HG03097 (cell line): ENCODE data around the gene DNAH14.
A peak's percentile ranks its signal among the peaks of the same experiment; 100 is the strongest.
"Not testable (repeated sequence)": the region's sequence is repeated elsewhere in the genome, so short reads cannot be mapped to it uniquely, and the experiment has no call there.

Experiments used
- ATAC-seq: cut with Tn5 transposase; IDR thresholded peaks from one replicate; pipeline ENCODE4 v1.9.1; 2021; ENCODE audit not compliant: unreplicated experiment, low FRiP score

The DNAH14 gene

DNA sequence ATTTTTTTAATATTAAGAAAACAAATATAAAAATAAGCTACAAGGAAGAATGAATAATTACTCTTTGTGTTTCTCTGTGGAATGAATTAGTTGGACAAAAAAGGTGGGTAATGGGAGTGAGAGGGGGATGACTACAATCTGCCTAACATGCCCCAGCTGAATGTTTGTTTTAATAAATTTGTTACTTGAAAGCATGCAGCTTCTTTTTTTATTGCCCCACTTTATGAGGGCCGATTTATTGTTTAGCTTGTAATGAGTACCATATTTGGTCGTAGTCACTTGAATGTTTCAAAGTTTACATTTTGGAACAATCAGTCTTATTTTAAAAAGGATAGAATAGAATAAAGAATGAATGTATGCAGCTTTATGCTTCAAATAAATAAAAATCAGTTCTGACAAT lies 301.0 kb downstream of the DNAH14 start:
- no peak for ATAC-seq

DNA sequence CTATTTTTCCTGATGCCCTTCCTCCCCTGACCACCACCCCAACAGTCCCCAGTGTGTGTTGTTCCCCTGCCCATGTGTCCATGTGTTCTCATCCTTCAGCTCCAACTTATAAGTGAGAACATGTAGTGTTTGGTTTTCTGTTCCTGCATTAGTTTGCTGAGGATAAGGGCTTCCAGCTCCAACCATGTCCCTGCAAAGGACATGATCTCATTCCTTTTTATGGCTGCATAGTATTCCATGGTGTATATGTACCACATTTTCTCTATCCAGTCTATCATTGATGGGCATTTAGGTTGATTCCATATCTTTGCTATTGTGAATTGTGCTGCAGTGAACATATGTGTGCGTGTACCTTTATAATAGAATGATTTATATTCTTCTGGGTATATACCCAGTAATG lies 303.5 kb downstream of the DNAH14 start:
- not testable (repeated sequence) for ATAC-seq

- no peak for ATAC-seq
These were observed 313.1 kb downstream of the DNAH14 start for GRCh38 chr1:225242611-225243010.

DNA sequence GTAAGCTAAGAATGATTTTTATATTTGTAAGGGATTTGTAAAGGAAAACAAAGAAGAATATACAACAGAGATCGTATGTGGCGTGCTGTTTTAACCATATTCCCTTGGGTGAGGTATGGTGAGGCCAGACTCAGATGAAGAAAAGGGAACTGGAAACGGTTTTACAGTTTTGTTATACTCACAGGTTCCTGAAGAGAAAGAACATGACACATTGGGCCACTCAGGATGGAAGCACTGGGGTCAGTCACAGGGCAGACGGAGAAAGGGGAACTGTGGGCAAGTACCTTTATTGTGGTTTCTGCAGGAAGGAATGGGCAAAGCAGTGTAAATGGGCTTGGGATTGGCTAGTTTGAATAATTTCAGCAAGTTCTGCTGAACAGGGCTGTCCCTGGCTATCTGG lies 321.0 kb downstream of the DNAH14 start:
- ATAC-seq: peak; percentile 93

DNA sequence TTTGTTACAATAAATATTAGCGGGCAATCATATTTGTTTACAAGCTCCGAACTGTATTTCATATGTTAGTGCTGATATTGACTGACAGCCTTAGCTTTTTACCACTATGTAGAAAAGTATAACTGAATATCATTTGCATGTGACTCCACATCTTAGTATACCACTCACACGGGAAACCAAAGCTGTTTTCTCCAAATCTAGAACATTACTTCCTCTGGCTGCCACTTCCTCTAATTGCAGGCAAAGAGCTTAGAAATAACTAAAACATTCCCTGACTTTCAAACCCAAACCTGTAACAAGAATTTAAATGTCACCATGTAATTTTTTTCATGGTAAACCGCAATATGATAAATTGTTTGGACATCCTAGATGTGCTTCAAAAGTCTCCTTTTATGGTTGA lies 323.7 kb downstream of the DNAH14 start:
- ATAC-seq: no peak

DNA sequence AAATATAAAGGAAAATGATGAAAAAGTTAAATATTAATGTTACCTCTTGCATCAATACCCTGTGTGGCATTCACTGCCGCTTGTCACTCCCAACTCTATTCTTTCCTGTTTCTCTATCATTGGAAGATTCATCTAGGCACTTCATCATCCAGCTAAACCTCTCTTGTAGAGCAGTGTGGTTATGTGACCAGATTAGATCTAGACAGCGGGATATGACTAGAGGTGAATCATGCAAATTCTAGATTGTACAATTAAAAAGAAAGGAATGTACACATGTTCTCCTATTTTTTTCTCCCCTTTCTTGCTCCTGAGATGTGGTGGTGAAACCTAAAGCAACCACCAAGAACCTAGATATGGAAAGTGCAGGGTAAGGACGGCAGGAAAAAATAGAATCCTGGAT lies 324.3 kb downstream of the DNAH14 start:
- ATAC-seq: no peak

DNA sequence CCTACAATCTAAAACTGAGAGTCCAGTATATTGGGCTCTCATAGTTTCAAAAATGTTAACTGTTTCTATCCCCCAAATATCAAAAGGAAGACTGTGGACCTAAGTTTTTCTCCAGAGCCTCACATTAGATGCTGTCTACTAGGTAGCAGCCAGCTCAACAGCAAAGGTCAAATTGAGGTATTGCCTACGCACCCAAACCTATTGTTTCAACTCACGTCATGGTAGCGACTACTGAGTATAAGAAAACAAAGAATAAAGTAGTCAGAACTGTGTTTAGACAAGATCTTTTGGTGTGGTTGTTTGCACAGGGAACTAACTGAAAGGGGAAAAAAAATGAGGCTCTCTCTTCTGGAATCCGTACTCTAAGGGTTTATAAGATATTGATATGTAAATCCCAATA lies 325.2 kb downstream of the DNAH14 start:
- no peak for ATAC-seq

GRCh38 chr1:225257081-225257480 lies 327.6 kb downstream of the DNAH14 start:
- ATAC-seq: no peak

DNA sequence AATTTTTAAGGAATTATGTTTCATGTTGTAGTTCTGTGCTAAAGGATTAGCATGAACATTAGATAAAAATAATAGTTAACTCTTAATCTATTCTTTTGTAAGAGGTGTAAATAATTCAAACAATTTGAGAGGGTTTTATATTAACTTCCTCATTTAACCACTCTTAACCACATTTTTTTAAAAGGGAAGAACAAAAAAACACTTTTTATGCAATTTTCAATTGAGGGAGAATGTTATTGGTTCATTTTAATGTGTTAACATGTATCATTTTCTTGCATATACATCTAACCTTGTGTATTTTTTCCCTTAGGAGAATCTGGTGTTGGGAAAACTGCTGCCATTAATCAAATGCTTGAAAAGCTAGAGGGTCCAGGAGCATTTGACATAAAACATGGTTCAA lies 329.3 kb downstream of the DNAH14 start:
- ATAC-seq: no peak

DNA sequence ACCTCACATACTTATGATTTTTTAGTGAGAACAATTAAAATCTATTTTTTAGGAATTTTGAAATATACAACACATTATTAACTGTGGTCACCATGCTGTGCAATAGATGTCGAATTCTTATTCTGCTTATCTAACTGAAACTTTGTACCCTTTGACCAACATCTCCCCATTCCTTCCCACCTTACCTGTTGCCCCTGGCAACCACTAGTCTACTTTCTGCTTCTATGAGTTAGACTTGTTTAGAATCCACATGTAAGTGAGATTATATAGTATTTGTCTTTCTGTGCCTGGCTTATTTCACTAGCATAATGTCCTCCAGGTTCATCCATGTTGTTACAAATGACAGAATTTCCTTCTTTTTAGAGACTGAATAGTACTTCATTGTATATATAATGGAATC lies 330.1 kb downstream of the DNAH14 start:
- ATAC-seq: no peak

DNA sequence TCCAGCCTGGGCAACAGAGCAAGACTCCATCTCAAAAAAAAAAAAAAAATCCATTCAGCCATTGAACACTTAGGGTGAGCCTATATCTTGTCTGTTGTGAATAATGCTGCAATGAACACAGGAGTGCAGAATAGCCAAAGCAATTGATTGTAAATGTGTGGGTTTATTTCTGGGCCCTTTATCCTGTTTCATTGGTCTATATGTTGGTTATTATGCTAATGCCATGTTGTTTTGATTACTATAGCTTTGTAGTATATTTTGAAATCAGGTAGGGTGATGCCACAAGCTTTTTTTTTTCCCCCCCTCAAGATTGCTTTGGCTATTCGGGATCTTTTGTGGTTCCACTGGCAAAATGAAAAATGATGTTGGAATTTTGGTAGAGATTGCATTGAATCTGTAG lies 330.8 kb downstream of the DNAH14 start:
- ATAC-seq: no peak

DNA sequence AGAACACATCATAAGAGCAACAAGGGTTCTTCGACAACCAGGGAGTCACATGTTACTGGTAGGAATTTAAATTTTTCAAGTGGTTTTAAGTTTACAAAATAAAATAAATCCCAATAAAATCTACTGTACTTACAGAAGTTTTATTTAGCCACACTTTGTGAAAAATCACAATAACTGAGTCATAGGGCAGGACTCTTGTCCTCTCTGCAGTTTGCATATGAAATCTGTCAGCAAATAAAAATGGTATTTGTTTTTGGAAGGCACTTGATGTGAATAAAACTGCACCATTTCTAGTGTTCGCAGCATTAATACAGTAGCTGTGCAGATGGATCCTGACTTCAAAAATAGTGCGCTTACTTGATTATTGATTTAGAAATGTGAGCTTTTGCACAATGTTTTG lies 348.0 kb downstream of the DNAH14 start:
- no peak for ATAC-seq

DNA sequence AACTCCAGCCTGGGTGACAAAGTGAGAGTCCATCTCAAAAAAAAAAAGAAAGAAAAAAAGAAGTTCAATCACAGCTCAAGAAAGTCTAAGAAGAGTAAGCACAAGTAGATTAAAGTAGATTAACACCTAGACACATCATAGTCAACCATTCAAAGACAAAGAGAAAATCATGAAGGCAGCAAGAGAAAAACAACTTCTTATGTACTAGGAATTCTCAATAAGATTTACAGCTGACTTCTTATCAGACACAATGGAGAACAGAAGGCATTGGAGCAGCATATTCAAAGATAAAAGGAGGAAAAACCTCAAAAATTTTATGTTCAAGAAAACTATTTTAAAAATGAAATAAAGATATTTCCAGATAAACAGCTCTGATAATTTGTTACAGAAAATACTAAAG lies 351.1 kb downstream of the DNAH14 start:
- ATAC-seq: no peak

GRCh38 chr1:225290244-225290643 lies 360.8 kb downstream of the DNAH14 start:
- no peak for ATAC-seq

DNA sequence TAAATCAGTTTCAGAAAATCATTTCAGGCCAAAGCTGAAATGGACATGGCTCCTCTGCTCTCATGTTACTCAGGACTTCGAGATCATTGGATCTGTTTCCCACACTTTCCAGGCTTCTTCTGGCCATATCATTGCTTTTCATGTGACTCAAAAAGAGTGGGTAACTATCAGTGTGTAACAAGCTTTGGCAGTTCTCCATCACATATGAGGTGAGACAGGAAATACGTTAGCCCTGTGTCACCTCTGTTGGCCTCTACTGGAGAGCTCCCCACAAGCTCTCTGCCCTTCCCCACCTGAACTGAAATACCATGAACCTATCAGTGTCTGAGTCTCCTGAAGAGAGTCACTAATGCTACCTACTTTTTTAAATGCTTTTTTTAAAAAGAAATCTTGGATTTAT lies 370.1 kb downstream of the DNAH14 start:
- ATAC-seq: no peak

- ATAC-seq: no peak
These were observed 370.9 kb downstream of the DNAH14 start for GRCh38 chr1:225300381-225300780.

DNA sequence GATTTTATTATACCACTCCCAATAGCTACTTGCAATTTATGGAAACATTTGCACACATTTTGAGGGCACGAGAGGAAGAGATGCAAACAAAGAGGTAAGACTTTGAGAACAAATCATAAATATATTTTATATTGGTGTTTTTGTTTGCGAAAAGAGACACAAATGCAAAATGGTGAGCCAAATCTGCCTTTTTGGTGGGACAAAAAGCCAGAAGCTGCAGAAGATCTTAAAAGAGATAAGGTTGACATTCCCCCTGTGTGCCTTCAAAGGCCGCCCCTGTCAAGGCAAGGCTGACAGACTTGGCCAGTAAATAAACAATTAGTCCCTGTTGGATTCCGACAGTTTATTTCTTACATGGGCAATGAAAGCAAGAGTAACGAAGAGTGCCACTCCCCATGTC lies 375.5 kb downstream of the DNAH14 start:
- no peak for ATAC-seq

GRCh38 chr1:225310544-225310943 lies 381.1 kb downstream of the DNAH14 start:
- not testable (repeated sequence) for ATAC-seq

GRCh38 chr1:225318706-225319575 lies 389.5 kb downstream of the DNAH14 start:
- ATAC-seq: peak; percentile 97

DNA sequence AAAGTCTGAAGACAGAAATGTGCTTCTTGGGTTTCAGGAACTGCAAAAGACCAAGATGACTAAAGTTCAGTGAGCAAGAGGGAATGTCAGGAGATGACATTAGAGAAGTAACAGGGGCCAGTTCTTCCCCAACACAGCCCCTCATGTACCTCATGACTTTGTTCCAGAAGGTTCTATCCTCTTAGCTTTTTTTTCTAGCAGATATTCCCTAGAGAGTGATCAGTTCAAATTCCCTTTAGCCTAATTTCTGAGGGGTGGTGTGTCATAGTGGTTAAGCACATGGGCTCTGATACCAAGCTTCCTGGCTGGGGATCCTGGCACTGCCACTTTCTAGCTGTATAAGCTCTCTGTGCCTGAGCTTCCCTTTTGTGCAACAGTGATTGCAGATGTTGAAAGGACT lies 390.4 kb downstream of the DNAH14 start:
- ATAC-seq: no peak

DNA sequence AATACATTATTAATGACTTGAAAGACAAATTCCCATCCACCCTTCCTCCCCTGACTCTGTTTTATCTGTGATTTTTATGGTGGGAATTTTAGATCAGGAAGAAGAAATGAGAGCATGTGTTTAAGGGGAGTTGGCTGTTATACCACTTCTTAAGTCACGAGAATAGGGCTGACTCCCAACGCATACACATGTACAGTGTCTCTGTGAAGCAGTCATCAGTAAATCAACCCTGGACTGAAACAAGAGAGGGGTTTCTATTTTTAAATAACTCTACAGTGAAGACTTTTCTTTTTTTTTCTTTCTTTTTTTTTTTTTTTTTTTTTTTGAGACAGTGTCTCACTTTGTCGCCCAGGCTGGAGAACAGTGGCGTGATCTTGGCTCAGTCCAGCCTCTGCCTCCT lies 392.3 kb downstream of the DNAH14 start:
- no peak for ATAC-seq

GRCh38 chr1:225329041-225329440 lies 399.6 kb downstream of the DNAH14 start:
- no peak for ATAC-seq

GRCh38 chr1:225329996-225330395 lies 400.5 kb downstream of the DNAH14 start:
- ATAC-seq: not testable (repeated sequence)
